IgD-negative memory B cell (primary cell): Measurements from ENCODE around the gene DNAH1. TPM values are rescaled to one million over a fixed set of nuclear protein-coding genes. Genes with fewer than 3 reads are reported as not detected.
A peak's percentile ranks its signal among the peaks of the same experiment; 100 is the strongest.

ENCODE experiments used
- H3K27ac Mint-ChIP-seq, 3 donors: one replicate each; pipeline ENCODE4 v1.8.0; 2020 to 2022; ENCODE audit warnings: mild to moderate bottlenecking in 3 of 3, mixed read lengths in 3 of 3, moderate library complexity in 1 of 3
- H3K27me3 Mint-ChIP-seq: one replicate; pipeline ENCODE4 v1.8.0; 2021; ENCODE audit warnings: mixed read lengths
- H3K36me3 Mint-ChIP-seq: one replicate; pipeline ENCODE4 v1.8.0; 2020; ENCODE audit warnings: mild to moderate bottlenecking, mixed read lengths
- H3K4me1 Mint-ChIP-seq, 3 donors: one replicate each; pipeline ENCODE4 v1.8.0; 2020 to 2022; ENCODE audit warnings: mixed read lengths in 3 of 3, mild to moderate bottlenecking in 1 of 3
- H3K4me3 Mint-ChIP-seq, 4 donors: one replicate each; pipeline ENCODE4 v1.8.0; 2020 to 2022; ENCODE audit warnings: mild to moderate bottlenecking in 4 of 4, mixed read lengths in 4 of 4, moderate library complexity in 3 of 4
- H3K9me3 Mint-ChIP-seq, 3 donors: one replicate each; pipeline ENCODE4 v1.8.0; 2020 to 2021; ENCODE audit warnings: mixed read lengths in 3 of 3, mild to moderate bottlenecking in 1 of 3
- polyA plus RNA-seq: library from polyadenylated mRNA; unstranded; fragments of 300-500 nt; fragmentation: Illumina TruSeq; gene quantifications from one replicate; pipeline ENCODE4 v1.2.3, GENCODE V29; 2021

DNAH1 gene
- polyA plus RNA-seq, 1 donor from 2014 or later: 1.1 TPM

- peaks cover 6 to 9% (median 7%) of the 10 kb centered on the region in 3 donors for H3K4me1 Mint-ChIP-seq
- no peaks in the 10 kb centered on the region for H3K36me3 Mint-ChIP-seq
- no peaks in the 10 kb centered on the region for H3K9me3 Mint-ChIP-seq
- no peak overlapping the region for H3K27ac Mint-ChIP-seq
- peak overlapping the region in 1 of 4 donors; percentile 71 for H3K4me3 Mint-ChIP-seq
- H3K27me3 Mint-ChIP-seq: no peaks in the 10 kb centered on the region
These were observed 127.9 kb downstream of the DNAH1 start for GRCh38 chr3:52443791-52444687.

- peak within 1 kb of the TSS in 1 of 4 donors; percentile 71 for H3K4me3 Mint-ChIP-seq
- H3K27me3 Mint-ChIP-seq: no peaks in the 10 kb centered on the region
- no peaks in the 10 kb centered on the region for H3K9me3 Mint-ChIP-seq
- no peak within 1 kb of the TSS for H3K27ac Mint-ChIP-seq
- H3K36me3 Mint-ChIP-seq: no peaks in the 10 kb centered on the region
- peaks cover 6 to 9% (median 7%) of the 10 kb centered on the region in 3 donors for H3K4me1 Mint-ChIP-seq
These were observed 129.0 kb downstream of the DNAH1 start, which contains the start of gene SEMA3G for GRCh38 chr3:52444860-52445793. Gene SEMA3G, minus strand, starts transcription at chr3:52445103. Its CDS starts 76 bp downstream, at chr3:52445027.

- no peaks in the 10 kb centered on the region for H3K27me3 Mint-ChIP-seq
- H3K4me3 Mint-ChIP-seq: no peak overlapping the region
- H3K27ac Mint-ChIP-seq: no peak overlapping the region
- H3K36me3 Mint-ChIP-seq: no peaks in the 10 kb centered on the region
- H3K4me1 Mint-ChIP-seq: peaks cover 6 to 9% (median 7%) of the 10 kb centered on the region in 3 donors
- H3K9me3 Mint-ChIP-seq: no peaks in the 10 kb centered on the region
These were observed 129.9 kb downstream of the DNAH1 start for GRCh38 chr3:52446042-52446441.

GRCh38 chr3:52446631-52447511, 130.8 kb downstream of the DNAH1 start:
- H3K27me3 Mint-ChIP-seq: peaks cover 2% of the 10 kb centered on the region
- peak overlapping the region in 1 of 4 donors; percentile 52 for H3K4me3 Mint-ChIP-seq
- no peaks in the 10 kb centered on the region for H3K36me3 Mint-ChIP-seq
- H3K27ac Mint-ChIP-seq: peak overlapping the region in 2 of 3 donors; percentile 1 to 47
- peaks cover 6 to 9% (median 7%) of the 10 kb centered on the region in 3 donors for H3K4me1 Mint-ChIP-seq
- H3K9me3 Mint-ChIP-seq: no peaks in the 10 kb centered on the region

GRCh38 chr3:52447512-52448355, 131.6 kb downstream of the DNAH1 start:
- H3K4me1 Mint-ChIP-seq: peaks cover 6 to 9% (median 7%) of the 10 kb centered on the region in 3 donors
- no peaks in the 10 kb centered on the region for H3K9me3 Mint-ChIP-seq
- H3K27ac Mint-ChIP-seq: peak overlapping the region in 2 of 3 donors; percentile 1 to 47
- peak overlapping the region in 1 of 4 donors; percentile 52 for H3K4me3 Mint-ChIP-seq
- peaks cover 2% of the 10 kb centered on the region for H3K27me3 Mint-ChIP-seq
- no peaks in the 10 kb centered on the region for H3K36me3 Mint-ChIP-seq

Other genes starting within 250 kb of the DNAH1 start
- 1.2 TPM for gene POC1A, start 161.9 kb upstream of the DNAH1 start, polyA plus RNA-seq
- 24.8 TPM for gene ALAS1, start 118.2 kb upstream of the DNAH1 start, polyA plus RNA-seq
- gene TLR9, start 90.7 kb upstream of the DNAH1 start, polyA plus RNA-seq: 10.4 TPM
- gene TWF2, start 77.2 kb upstream of the DNAH1 start, polyA plus RNA-seq: 108 TPM
- 51.3 TPM for gene PPM1M, start 70.6 kb upstream of the DNAH1 start, polyA plus RNA-seq
- 55.0 TPM for gene WDR82, start 37.7 kb upstream of the DNAH1 start, polyA plus RNA-seq
- 7.4 TPM for gene GLYCTK, start 28.5 kb upstream of the DNAH1 start, polyA plus RNA-seq
- gene BAP1, start 93.7 kb downstream of the DNAH1 start, polyA plus RNA-seq: 25.9 TPM
- gene PHF7, start 94.3 kb downstream of the DNAH1 start, polyA plus RNA-seq: 15.0 TPM
- gene SEMA3G, start 128.8 kb downstream of the DNAH1 start, polyA plus RNA-seq: 0.04 TPM
- gene TNNC1, start 137.7 kb downstream of the DNAH1 start, polyA plus RNA-seq: not detected
- 25.2 TPM for gene NISCH, start 139.3 kb downstream of the DNAH1 start, polyA plus RNA-seq
- not detected for gene STAB1, start 179.0 kb downstream of the DNAH1 start, polyA plus RNA-seq
- 1.4 TPM for gene NT5DC2, start 217.5 kb downstream of the DNAH1 start, polyA plus RNA-seq
- gene UQCC5, start 220.3 kb downstream of the DNAH1 start, polyA plus RNA-seq: 23.7 TPM